Keratinocyte (primary cell): ENCODE results near the gene BTBD1.

ENCODE experiments used
- EZH2 ChIP-seq: IDR thresholded peaks from one replicate; pipeline ENCODE4 v1.6.1; 2012; ENCODE audit warnings: inconsistent platforms, mild to moderate bottlenecking, low read length, moderate library complexity
- TF ChIP-seq, protein P1 (sequence below), 3 experiments: IDR thresholded peaks in 1 of 3; conservative IDR thresholded peaks in 1 of 3; optimal IDR thresholded peaks in 1 of 3; 2 replicates in 2 of 3; 3 replicates in 1 of 3; pipeline versions ENCODE3 to v1.5.1; 2011; ENCODE audit warnings: low read length in 3 of 3, mild to moderate bottlenecking in 3 of 3, moderate library complexity in 2 of 3, control low read depth in 1 of 3, inconsistent platforms in 1 of 3; ENCODE audit not compliant: insufficient read depth in 2 of 3; ENCODE audit errors: extremely low read depth in 1 of 3

DNA sequence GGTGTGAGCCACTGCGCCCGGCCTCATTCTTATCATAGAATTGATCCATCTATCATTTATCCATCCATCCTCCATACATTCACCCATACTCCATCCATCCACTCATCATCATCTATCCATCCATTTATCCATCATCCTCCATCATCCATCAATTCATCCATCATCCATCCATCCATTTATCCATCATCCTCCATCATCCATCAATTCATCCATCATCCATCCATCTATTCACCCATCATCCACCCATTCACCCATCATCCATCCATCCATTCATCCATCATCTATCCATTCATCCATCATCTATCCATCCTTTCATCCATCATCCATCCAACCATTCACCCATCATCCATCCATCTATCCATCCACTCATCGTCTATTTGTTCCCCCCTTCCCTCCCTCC is 44.1 kb upstream of the BTBD1 start:
- no peak for TF ChIP-seq EZH2
- TF ChIP-seq, protein P1, sequence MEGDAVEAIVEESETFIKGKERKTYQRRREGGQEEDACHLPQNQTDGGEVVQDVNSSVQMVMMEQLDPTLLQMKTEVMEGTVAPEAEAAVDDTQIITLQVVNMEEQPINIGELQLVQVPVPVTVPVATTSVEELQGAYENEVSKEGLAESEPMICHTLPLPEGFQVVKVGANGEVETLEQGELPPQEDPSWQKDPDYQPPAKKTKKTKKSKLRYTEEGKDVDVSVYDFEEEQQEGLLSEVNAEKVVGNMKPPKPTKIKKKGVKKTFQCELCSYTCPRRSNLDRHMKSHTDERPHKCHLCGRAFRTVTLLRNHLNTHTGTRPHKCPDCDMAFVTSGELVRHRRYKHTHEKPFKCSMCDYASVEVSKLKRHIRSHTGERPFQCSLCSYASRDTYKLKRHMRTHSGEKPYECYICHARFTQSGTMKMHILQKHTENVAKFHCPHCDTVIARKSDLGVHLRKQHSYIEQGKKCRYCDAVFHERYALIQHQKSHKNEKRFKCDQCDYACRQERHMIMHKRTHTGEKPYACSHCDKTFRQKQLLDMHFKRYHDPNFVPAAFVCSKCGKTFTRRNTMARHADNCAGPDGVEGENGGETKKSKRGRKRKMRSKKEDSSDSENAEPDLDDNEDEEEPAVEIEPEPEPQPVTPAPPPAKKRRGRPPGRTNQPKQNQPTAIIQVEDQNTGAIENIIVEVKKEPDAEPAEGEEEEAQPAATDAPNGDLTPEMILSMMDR (optimal IDR thresholded peaks at IDR 0.05 in 1 of 3, IDR thresholded peaks at IDR 0.05 in 1 of 3, conservative IDR thresholded peaks at IDR 0.05 in 1 of 3; ENCODE audit: extremely low read depth in 1 of 3, insufficient read depth in 2 of 3, low read length in 3 of 3), result no peak
